NCI-H345 (cell line): ENCODE measurements around the gene TIGAR.

Source experiments
- DNase-seq: peaks from one replicate; lab custom pipeline; 2025; lab: John Stamatoyannopoulos, UW

Gene TIGAR, protein sequence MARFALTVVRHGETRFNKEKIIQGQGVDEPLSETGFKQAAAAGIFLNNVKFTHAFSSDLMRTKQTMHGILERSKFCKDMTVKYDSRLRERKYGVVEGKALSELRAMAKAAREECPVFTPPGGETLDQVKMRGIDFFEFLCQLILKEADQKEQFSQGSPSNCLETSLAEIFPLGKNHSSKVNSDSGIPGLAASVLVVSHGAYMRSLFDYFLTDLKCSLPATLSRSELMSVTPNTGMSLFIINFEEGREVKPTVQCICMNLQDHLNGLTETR

GRCh38 chr12:4320853-4321701, at the start of gene TIGAR:
TSS of gene TIGAR (plus strand) at chr12:4321213. CDS start at chr12:4321272, 59 bp downstream.
- peak; percentile 96 for DNase-seq

- no peak for DNase-seq
These were observed 49.1 kb upstream of the TIGAR start for GRCh38 chr12:4271717-4272423.

GRCh38 chr12:4272424-4273272, 48.4 kb upstream of the TIGAR start:
- no peak for DNase-seq

GRCh38 chr12:4273273-4273651, 47.8 kb upstream of the TIGAR start:
- DNase-seq, result no peak

DNA sequence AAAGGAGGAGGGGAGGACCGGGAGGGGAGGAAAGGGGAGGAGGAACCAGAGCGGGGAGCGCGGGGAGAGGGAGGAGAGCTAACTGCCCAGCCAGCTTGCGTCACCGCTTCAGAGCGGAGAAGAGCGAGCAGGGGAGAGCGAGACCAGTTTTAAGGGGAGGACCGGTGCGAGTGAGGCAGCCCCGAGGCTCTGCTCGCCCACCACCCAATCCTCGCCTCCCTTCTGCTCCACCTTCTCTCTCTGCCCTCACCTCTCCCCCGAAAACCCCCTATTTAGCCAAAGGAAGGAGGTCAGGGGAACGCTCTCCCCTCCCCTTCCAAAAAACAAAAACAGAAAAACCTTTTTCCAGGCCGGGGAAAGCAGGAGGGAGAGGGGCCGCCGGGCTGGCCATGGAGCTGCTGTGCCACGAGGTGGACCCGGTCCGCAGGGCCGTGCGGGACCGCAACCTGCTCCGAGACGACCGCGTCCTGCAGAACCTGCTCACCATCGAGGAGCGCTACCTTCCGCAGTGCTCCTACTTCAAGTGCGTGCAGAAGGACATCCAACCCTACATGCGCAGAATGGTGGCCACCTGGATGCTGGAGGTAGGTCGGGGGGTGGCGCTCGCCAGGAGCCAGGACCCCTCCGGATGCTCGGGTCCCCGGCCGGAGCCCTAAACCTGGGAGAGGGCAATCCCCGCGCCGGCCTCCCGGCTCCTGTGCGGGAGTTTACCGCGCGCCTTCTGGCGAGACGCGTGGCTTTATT, 47.2 kb upstream of the TIGAR start, which contains the start of gene CCND2:
Gene CCND2, plus strand, starts transcription at position 111 of the 744 bp plus-strand sequence. Its CDS starts 279 bp downstream, at position 390.
- DNase-seq, result peak; percentile 33

GRCh38 chr12:4274396-4275015, 46.5 kb upstream of the TIGAR start:
- no peak for DNase-seq

DNA sequence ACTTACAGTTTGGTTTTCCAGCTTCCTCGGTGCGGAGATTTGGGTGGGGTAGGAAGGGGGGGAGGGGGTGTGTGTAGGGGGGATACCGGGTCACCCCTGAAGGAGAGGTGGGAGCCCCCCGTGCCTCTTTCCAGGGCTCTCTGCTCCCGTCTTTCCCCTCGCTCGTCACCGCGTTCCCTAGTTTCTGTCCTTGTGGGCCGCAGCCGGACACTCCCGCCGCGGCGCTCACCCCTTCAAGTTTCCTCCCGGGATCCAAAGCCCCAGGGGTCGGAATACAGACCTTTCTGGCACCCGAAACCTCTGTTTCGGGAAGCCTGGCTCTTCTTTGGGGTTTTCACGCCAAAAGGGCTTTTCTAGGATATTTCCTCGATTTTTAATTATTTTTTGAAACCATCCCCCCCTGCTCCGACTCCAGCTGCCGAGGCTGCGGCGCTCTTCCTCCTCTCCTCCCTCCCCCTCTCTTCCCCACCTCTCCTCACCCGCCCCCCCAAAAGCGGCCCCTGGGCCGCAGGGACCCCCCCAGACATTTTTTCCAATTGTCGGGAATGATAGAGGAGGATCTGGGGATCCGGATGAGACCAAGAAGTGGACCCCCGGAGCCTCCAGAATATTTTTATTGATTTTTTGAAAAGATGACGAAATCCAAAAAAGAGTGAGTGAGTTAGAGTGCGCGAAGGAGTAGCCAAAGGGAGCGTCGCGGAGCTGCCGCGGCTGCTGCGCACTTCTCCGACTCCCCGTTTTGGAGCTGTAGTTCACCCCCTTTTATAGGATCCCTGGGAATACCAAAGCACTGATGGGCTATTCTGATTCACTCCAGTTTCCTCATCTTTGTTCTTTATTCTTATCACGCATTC, 45.8 kb upstream of the TIGAR start:
- DNase-seq, result no peak

- no peak for DNase-seq
These were observed 45.1 kb upstream of the TIGAR start for GRCh38 chr12:4275870-4276301.

- peak; percentile 73 for DNase-seq
These were observed 44.3 kb upstream of the TIGAR start for GRCh38 chr12:4276524-4277204.

DNA sequence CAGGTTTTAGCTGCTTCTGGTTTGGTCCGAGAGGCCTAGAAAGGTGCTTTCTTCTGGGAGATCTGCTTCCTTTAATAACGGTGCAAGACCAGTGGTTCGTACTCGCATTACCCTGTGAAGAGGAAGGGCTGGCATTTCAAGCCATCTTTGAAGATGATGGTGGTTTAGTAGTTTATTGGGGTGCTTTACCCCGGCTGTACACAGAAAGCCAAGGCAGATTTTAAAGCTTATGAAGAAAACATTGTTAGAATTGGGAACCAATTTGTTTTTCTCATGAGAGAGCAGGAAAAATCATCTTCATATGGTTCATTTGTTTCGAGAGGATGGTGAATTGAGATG, 43.8 kb upstream of the TIGAR start:
- no peak for DNase-seq

DNA sequence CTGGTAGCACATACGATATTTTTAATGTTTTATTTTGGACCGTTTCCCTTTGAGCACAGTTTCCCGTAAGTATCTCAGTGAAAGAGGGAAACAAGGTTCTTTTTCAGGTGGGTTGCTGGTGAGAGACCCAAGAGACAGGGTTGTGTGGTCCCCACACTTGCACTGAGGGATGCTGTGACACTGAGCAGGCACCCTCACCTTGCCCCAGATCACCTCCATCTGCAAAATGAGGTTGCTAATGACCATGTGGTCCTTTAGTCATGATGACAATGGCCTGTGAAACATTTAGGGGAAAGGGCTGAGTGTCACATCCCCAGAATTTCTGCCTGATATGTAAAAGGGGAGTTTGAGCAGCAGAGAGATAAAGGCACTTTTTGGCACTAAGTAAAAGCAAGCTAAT, 43.2 kb upstream of the TIGAR start:
- no peak for DNase-seq

- DNase-seq, result no peak
These were observed 42.5 kb upstream of the TIGAR start for GRCh38 chr12:4278329-4279197.

- no peak for DNase-seq
These were observed 41.8 kb upstream of the TIGAR start for GRCh38 chr12:4279198-4279690.

DNA sequence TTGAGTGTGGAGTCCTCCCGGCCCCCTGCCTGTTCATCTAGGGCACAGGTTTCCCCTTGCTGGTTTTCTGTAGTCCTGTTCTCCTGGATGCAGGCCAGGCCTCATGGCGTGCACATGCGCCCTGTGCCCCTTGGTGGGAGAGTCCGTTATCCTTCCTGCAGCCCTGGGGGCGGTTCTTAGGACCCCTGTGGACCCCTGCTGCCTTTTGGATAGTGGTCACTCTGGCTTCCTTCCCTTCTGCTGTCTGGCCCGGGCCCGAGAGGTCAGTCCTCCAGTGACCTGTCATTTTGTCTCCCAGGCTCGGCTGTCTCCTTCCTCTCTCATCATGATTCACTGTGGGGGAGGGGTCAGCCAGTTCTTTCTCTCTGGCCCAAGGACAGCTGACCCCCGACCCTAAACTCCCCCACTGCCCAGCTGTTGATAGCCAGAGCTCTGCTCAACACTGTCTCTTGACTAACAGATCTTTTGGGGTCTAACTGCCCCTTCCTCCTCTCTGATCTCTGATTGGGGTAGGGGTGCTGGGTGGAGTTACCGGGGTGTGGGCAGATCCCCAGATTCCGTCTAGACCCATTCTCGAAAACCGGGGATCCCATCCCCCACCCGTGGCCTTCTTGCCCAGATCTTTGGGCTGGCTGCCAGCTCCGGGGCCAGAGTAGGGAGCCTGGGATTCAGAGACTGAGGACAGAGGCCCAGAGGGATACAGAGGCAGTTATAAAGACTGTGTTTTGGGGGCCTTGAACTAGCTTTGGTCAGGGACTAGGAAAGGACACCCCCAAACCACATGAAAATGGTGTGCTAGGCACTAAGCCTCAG, 40.5 kb upstream of the TIGAR start:
- no peak for DNase-seq

GRCh38 chr12:4281173-4281654, 39.8 kb upstream of the TIGAR start:
- DNase-seq, result no peak

DNA sequence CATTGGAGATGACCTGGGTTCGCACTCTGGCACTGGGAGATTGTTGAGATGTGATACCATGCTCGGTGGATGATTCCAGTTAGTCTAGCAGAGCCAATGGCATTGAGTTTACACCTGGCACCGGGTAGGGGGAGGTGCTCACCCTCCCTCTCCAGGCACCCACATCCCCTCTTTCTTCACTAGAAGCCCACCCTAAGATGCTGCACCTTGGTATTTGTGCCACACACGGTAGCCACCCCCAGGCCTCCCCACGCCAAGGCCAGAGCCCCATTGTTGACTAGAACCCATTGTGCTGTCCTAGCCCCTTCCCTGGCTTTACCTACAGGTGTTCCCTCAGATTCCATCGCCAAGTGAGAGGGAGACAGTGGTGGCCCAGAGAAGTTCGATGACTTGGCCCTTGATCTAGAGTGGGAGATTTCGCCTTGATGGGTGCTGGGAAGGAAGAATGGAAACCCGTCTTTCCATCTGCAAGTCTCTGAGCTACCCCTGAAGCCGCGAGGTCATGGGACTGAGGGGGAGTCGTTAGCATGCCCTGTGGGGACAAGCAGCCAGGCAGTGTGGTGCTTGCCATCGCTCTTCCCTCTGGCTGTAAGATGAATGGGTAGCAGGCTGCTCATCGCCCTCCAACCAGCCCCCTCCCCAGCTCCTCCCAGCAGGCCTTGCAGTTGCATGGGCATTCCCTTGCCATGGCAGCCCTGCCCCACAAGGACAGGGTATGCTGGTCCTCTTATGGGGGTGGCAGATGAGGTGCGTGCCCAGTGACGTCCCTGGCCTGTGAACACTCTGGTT, 38.7 kb upstream of the TIGAR start:
- no peak for DNase-seq
